SK-N-SH (cell line): Measurements from ENCODE around the gene TRAPPC6A.

Source experiments
- CHD2 ChIP-seq: fragments of 150-350 bp; IDR thresholded peaks from 2 replicates; pipeline ENCODE4 v1.6.1; 2018; ENCODE audit warnings: low read length; ENCODE audit not compliant: partially characterized antibody
- FOXM1 ChIP-seq: IDR thresholded peaks from 2 replicates; pipeline ENCODE4 v1.4.0; 2012; ENCODE audit warnings: low read depth, mild to moderate bottlenecking
- MEF2A ChIP-seq: IDR thresholded peaks from 2 replicates; pipeline ENCODE4 v1.4.0; 2012; ENCODE audit warnings: low read depth, borderline replicate concordance
- MXI1 ChIP-seq: IDR thresholded peaks from 2 replicates; pipeline ENCODE4 v1.6.1; 2012; ENCODE audit warnings: mild to moderate bottlenecking, low read depth, low read length, improper control_type of control experiment
- POLR2AphosphoS5 ChIP-seq: IDR thresholded peaks from 2 replicates; pipeline ENCODE4 v1.6.1; 2012; ENCODE audit warnings: low read depth, low read length
- RAD21 ChIP-seq: IDR thresholded peaks from 2 replicates; pipeline ENCODE4 v1.6.1; 2012; ENCODE audit warnings: mild to moderate bottlenecking, low read length
- RCOR1 ChIP-seq: fragments of 150-350 bp; IDR thresholded peaks from 2 replicates; pipeline ENCODE4 v1.6.1; 2017; ENCODE audit warnings: antibody characterized with exemption, low read length
- SMC3 ChIP-seq: IDR thresholded peaks from 2 replicates; pipeline ENCODE4 v1.6.1; 2012; ENCODE audit warnings: low read depth, low read length, improper control_type of control experiment
- TF ChIP-seq, protein P1 (sequence below): fragments of 200-600 bp; sonication (generic); IDR thresholded peaks from 2 replicates; pipeline ENCODE4 v1.6.1; 2017; ENCODE audit warnings: antibody characterized with exemption, mild to moderate bottlenecking, moderate library complexity
- TF ChIP-seq, protein P2 (sequence below): IDR thresholded peaks from 2 replicates; pipeline ENCODE4 v1.6.1; 2012; ENCODE audit warnings: mild to moderate bottlenecking, low read depth, low read length, moderate library complexity
- TF ChIP-seq, protein P3 (sequence below): IDR thresholded peaks from 2 replicates; pipeline ENCODE4 v1.4.0; 2012; ENCODE audit warnings: low read depth, borderline replicate concordance
- TF ChIP-seq, protein P4 (sequence below): IDR thresholded peaks from 2 replicates; pipeline ENCODE4 v1.4.0; 2012; ENCODE audit warnings: low read depth, borderline replicate concordance

DNA sequence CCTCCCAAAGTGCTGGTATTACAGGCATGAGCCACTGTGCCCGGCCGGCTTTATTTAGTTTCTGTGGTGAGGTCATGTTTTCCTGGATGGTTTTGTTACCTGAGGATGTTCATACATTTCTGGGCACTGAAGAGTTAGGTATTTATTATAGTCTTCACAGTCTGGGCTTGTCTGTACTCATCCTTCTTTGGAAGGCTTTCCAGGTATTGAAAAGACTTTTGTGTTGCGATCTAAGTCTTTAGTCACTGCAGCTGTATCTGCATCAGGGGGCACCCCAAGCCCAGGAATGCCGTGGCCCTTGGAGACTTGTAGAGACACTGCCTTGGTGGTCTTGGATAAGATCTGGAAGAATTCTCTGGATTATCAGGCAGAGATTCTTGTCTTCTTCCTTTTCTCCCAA lies 13.3 kb upstream of the TRAPPC6A start:
- TF ChIP-seq RAD21 (no peak), MEF2A (no peak), FOXM1 (no peak), SMC3 (no peak), RCOR1 (no peak), POLR2AphosphoS5 (no peak), MXI1 (no peak), CHD2 (no peak)
- TF ChIP-seq, protein P1, sequence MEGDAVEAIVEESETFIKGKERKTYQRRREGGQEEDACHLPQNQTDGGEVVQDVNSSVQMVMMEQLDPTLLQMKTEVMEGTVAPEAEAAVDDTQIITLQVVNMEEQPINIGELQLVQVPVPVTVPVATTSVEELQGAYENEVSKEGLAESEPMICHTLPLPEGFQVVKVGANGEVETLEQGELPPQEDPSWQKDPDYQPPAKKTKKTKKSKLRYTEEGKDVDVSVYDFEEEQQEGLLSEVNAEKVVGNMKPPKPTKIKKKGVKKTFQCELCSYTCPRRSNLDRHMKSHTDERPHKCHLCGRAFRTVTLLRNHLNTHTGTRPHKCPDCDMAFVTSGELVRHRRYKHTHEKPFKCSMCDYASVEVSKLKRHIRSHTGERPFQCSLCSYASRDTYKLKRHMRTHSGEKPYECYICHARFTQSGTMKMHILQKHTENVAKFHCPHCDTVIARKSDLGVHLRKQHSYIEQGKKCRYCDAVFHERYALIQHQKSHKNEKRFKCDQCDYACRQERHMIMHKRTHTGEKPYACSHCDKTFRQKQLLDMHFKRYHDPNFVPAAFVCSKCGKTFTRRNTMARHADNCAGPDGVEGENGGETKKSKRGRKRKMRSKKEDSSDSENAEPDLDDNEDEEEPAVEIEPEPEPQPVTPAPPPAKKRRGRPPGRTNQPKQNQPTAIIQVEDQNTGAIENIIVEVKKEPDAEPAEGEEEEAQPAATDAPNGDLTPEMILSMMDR, result no peak
- TF ChIP-seq, protein P2, sequence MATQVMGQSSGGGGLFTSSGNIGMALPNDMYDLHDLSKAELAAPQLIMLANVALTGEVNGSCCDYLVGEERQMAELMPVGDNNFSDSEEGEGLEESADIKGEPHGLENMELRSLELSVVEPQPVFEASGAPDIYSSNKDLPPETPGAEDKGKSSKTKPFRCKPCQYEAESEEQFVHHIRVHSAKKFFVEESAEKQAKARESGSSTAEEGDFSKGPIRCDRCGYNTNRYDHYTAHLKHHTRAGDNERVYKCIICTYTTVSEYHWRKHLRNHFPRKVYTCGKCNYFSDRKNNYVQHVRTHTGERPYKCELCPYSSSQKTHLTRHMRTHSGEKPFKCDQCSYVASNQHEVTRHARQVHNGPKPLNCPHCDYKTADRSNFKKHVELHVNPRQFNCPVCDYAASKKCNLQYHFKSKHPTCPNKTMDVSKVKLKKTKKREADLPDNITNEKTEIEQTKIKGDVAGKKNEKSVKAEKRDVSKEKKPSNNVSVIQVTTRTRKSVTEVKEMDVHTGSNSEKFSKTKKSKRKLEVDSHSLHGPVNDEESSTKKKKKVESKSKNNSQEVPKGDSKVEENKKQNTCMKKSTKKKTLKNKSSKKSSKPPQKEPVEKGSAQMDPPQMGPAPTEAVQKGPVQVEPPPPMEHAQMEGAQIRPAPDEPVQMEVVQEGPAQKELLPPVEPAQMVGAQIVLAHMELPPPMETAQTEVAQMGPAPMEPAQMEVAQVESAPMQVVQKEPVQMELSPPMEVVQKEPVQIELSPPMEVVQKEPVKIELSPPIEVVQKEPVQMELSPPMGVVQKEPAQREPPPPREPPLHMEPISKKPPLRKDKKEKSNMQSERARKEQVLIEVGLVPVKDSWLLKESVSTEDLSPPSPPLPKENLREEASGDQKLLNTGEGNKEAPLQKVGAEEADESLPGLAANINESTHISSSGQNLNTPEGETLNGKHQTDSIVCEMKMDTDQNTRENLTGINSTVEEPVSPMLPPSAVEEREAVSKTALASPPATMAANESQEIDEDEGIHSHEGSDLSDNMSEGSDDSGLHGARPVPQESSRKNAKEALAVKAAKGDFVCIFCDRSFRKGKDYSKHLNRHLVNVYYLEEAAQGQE, result no peak
- TF ChIP-seq, protein P3, sequence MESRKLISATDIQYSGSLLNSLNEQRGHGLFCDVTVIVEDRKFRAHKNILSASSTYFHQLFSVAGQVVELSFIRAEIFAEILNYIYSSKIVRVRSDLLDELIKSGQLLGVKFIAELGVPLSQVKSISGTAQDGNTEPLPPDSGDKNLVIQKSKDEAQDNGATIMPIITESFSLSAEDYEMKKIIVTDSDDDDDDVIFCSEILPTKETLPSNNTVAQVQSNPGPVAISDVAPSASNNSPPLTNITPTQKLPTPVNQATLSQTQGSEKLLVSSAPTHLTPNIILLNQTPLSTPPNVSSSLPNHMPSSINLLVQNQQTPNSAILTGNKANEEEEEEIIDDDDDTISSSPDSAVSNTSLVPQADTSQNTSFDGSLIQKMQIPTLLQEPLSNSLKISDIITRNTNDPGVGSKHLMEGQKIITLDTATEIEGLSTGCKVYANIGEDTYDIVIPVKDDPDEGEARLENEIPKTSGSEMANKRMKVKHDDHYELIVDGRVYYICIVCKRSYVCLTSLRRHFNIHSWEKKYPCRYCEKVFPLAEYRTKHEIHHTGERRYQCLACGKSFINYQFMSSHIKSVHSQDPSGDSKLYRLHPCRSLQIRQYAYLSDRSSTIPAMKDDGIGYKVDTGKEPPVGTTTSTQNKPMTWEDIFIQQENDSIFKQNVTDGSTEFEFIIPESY, result no peak
- TF ChIP-seq, protein P4, sequence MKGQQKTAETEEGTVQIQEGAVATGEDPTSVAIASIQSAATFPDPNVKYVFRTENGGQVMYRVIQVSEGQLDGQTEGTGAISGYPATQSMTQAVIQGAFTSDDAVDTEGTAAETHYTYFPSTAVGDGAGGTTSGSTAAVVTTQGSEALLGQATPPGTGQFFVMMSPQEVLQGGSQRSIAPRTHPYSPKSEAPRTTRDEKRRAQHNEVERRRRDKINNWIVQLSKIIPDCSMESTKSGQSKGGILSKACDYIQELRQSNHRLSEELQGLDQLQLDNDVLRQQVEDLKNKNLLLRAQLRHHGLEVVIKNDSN, result no peak
